H9 (cell line): ENCODE data around the gene FNDC3B. TPM values are rescaled to one million over a fixed set of nuclear protein-coding genes. Genes with fewer than 3 reads are reported as not detected.

ENCODE experiments used
- DNase-seq: peaks from one replicate; pipeline ENCODE4 v3.0.0-alpha.2; 2017
- H2AFZ ChIP-seq: one replicate; pipeline ENCODE4 v1.6.1; 2013; ENCODE audit warnings: mild to moderate bottlenecking, low read length, control low read depth, moderate library complexity
- H2AK5ac ChIP-seq: 2 replicates; pipeline ENCODE4 v1.6.1; 2013; ENCODE audit warnings: low read length, control low read depth, mixed read lengths; ENCODE audit not compliant: insufficient read length
- H2BK120ac ChIP-seq: one replicate; pipeline ENCODE4 v1.6.1; 2013; ENCODE audit warnings: low read depth, mild to moderate bottlenecking, low read length, control low read depth, inconsistent platforms; ENCODE audit not compliant: poor library complexity, severe bottlenecking
- H2BK12ac ChIP-seq: 2 replicates; pipeline ENCODE4 v1.6.1; 2013; ENCODE audit warnings: low read length, control low read depth, mixed read lengths, low read depth; ENCODE audit not compliant: insufficient read length
- H2BK15ac ChIP-seq: 2 replicates; pipeline ENCODE4 v1.6.1; 2013; ENCODE audit warnings: low read depth, low read length, control low read depth
- H2BK20ac ChIP-seq: one replicate; pipeline ENCODE4 v1.6.1; 2013; ENCODE audit warnings: low read depth, mild to moderate bottlenecking, low read length, control low read depth, inconsistent platforms; ENCODE audit not compliant: poor library complexity, severe bottlenecking
- H2BK5ac ChIP-seq: 2 replicates; pipeline ENCODE4 v1.6.1; 2013; ENCODE audit warnings: low read length, control low read depth, mixed read lengths; ENCODE audit not compliant: insufficient read length
- H3K14ac ChIP-seq: 2 replicates; pipeline ENCODE4 v1.6.1; 2013; ENCODE audit warnings: low read length, control low read depth; ENCODE audit not compliant: insufficient read depth
- H3K18ac ChIP-seq: 2 replicates; pipeline ENCODE4 v1.6.1; 2013; ENCODE audit warnings: low read depth, mild to moderate bottlenecking, mixed read lengths, low read length, control low read depth; ENCODE audit not compliant: insufficient read length
- H3K23ac ChIP-seq: 2 replicates; pipeline ENCODE4 v1.6.1; 2013; ENCODE audit warnings: low read length, control low read depth, mixed read lengths, low read depth; ENCODE audit not compliant: insufficient read length
- H3K23me2 ChIP-seq: 2 replicates; pipeline ENCODE4 v1.6.1; 2013; ENCODE audit warnings: low read depth, mild to moderate bottlenecking, mixed read lengths, low read length, control low read depth; ENCODE audit not compliant: insufficient read length, poor library complexity, severe bottlenecking
- H3K27ac ChIP-seq: 2 replicates; pipeline ENCODE4 v1.5.1; 2013; ENCODE audit warnings: low read length, control low read depth, mixed read lengths, low read depth; ENCODE audit not compliant: insufficient read length
- H3K27me3 ChIP-seq: 2 replicates; pipeline ENCODE4 v1.6.1; 2013; ENCODE audit warnings: low read length, control low read depth, inconsistent platforms; ENCODE audit not compliant: insufficient read depth
- H3K4ac ChIP-seq: 2 replicates; pipeline ENCODE4 v1.6.1; 2013; ENCODE audit warnings: low read depth, mild to moderate bottlenecking, control low read depth, inconsistent platforms, low read length, moderate library complexity
- H3K4me1 ChIP-seq: 2 replicates; pipeline ENCODE4 v1.6.1; 2013; ENCODE audit warnings: low read length, control low read depth, inconsistent platforms; ENCODE audit not compliant: insufficient read depth
- H3K4me2 ChIP-seq: 2 replicates; pipeline ENCODE4 v1.6.1; 2013; ENCODE audit warnings: low read length, control low read depth, mixed read lengths; ENCODE audit not compliant: insufficient read length, insufficient read depth
- H3K56ac ChIP-seq: 2 replicates; pipeline ENCODE4 v1.6.1; 2013; ENCODE audit warnings: low read depth, mild to moderate bottlenecking, mixed read lengths, low read length, control low read depth; ENCODE audit not compliant: insufficient read length
- H3K79me1 ChIP-seq: 2 replicates; pipeline ENCODE4 v1.6.1; 2013; ENCODE audit warnings: low read depth, mild to moderate bottlenecking, moderate library complexity, low read length, control low read depth, inconsistent platforms; ENCODE audit not compliant: insufficient read depth, poor library complexity, severe bottlenecking
- H3K79me2 ChIP-seq: 2 replicates; pipeline ENCODE4 v1.6.1; 2013; ENCODE audit warnings: low read length, control low read depth, inconsistent platforms; ENCODE audit not compliant: insufficient read depth
- H3K9ac ChIP-seq: 2 replicates; pipeline ENCODE4 v1.6.1; 2013; ENCODE audit warnings: low read length, control low read depth, mixed read lengths; ENCODE audit not compliant: insufficient read length; ENCODE audit errors: extremely low read depth
- H3K9me3 ChIP-seq: one replicate; pipeline ENCODE4 v1.6.1; 2013; ENCODE audit warnings: low read depth, low read length, inconsistent platforms; ENCODE audit not compliant: control insufficient read depth
- H3T11ph ChIP-seq: one replicate; pipeline ENCODE4 v1.6.1; 2013; ENCODE audit warnings: mild to moderate bottlenecking, low read length, control low read depth, inconsistent platforms
- H4K20me1 ChIP-seq: one replicate; pipeline ENCODE4 v1.6.1; 2013; ENCODE audit not compliant: control insufficient read depth, insufficient read length, insufficient read depth
- H4K5ac ChIP-seq: 2 replicates; pipeline ENCODE4 v1.6.1; 2013; ENCODE audit warnings: low read depth, mild to moderate bottlenecking, mixed read lengths, low read length, control low read depth; ENCODE audit not compliant: insufficient read length
- H4K8ac ChIP-seq: replicated peaks from 2 replicates; pipeline ENCODE4 v1.6.1; 2013; ENCODE audit warnings: low read length, control low read depth, mixed read lengths, low read depth; ENCODE audit not compliant: insufficient read length
- H4K91ac ChIP-seq: 2 replicates; pipeline ENCODE4 v1.6.1; 2013; ENCODE audit warnings: low read depth, mild to moderate bottlenecking, moderate library complexity, mixed read lengths, low read length, control low read depth; ENCODE audit not compliant: insufficient read length
- H3K27ac Mint-ChIP-seq, 3 experiments: 2 replicates in 2 of 3; 3 replicates in 1 of 3; pipeline ENCODE4 v1.8.0; 2020 to 2021; ENCODE audit warnings: mixed read lengths in 3 of 3, mild to moderate bottlenecking in 1 of 3, moderate library complexity in 1 of 3
- H3K27me3 Mint-ChIP-seq: 2 replicates; pipeline ENCODE4 v1.8.0; 2021; ENCODE audit warnings: low read depth, mild to moderate bottlenecking, moderate library complexity, mixed read lengths
- H3K36me3 Mint-ChIP-seq, 3 experiments: 2 replicates in 2 of 3; 3 replicates in 1 of 3; pipeline ENCODE4 v1.8.0; 2020 to 2021; ENCODE audit warnings: low read depth in 3 of 3, mixed read lengths in 3 of 3; ENCODE audit not compliant: insufficient read depth in 1 of 3
- H3K4me1 Mint-ChIP-seq, 2 experiments: 2 replicates each; pipeline ENCODE4 v1.8.0; 2020; ENCODE audit warnings: mixed read lengths in 2 of 2
- H3K4me3 Mint-ChIP-seq, 2 experiments: 2 replicates in 1 of 2; 3 replicates in 1 of 2; pipeline ENCODE4 v1.8.0; 2020 to 2021; ENCODE audit warnings: mild to moderate bottlenecking in 2 of 2, mixed read lengths in 2 of 2, moderate library complexity in 1 of 2
- H3K9me3 Mint-ChIP-seq, 2 experiments: 2 replicates in 1 of 2; 3 replicates in 1 of 2; pipeline ENCODE4 v1.8.0; 2020; ENCODE audit warnings: mild to moderate bottlenecking in 2 of 2, mixed read lengths in 2 of 2, moderate library complexity in 1 of 2
- CTCF ChIP-seq: fragments of 200-600 bp; sonication (generic); conservative IDR thresholded peaks from 3 replicates; pipeline ENCODE4 v1.8.0; 2021; ENCODE audit warnings: antibody characterized with exemption, mild to moderate bottlenecking
- WGBS: extraction: QIAGEN DNeasy Blood & Tissue Kit; methylation state at CpG from one replicate; pipeline ENCODE4 v1.1.7; 2013; ENCODE audit warnings: missing lambda C conversion rate, low lambda C conversion rate, mixed read lengths; ENCODE audit not compliant: insufficient read length; ENCODE audit errors: extremely low coverage; 5-methylcytosine and 5-hydroxymethylcytosine counted together
- total RNA-seq: library from RNA; stranded (reverse); gene quantifications from 2 replicates; pipeline ENCODE4 v1.2.1, GENCODE V29; 2021

Gene FNDC3B
- total RNA-seq, 1 experiment from 2014 or later = 43.8 TPM

DNA sequence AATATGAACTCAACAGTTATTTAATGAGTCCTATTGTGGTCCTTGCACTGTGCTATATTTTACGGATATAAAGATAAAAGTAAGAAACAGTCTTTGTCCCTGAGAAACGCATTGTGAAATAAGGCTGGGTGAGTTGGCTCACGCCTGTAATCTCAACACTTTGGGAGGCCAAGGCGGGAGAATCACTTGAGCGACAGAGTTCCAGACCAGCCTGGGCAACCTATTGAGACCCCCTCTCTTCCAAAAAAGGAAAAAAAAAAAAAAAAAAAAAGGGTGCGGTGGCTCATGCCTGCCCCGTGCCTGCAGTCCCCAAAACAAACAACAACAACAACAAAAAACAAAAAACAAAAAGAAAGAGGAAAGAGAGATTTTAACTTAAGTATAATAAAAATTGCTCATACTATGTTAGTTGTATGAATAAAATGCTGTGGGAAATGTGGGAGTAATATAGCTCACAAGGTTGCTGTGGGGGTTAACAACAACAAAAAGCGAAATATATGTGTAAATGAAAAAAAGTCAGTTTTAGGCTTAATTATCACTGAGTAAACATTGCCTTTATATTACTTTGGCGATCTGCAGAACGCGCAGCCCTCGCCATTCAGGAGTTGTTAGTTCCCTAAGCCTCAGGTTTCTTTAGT lies 461 bp upstream of the FNDC3B start:
- Histone ChIP-seq H3K23me2 (peaks cover 13% of the 10 kb centered on the region), H2AFZ (no peak overlapping the region), H3K14ac (no peak overlapping the region), H4K20me1 (no peaks in the 10 kb centered on the region), H3K18ac (no peak overlapping the region), H2AK5ac (no peak overlapping the region), H2BK12ac (no peak overlapping the region), H2BK20ac (no peak overlapping the region), H3K56ac (no peak overlapping the region), H3K23ac (no peak overlapping the region), H4K5ac (no peak overlapping the region), H3K79me2 (peaks cover 11% of the 10 kb centered on the region; the same call in 1 of the 2 replicates), H3T11ph (no peak overlapping the region), H3K9ac (peak overlapping the region; percentile 45), H4K91ac (no peak overlapping the region), H3K27ac (no peak overlapping the region), H3K4me1 (peaks cover 2% of the 10 kb centered on the region; the same call in 1 of the 2 replicates), H3K79me1 (no peaks in the 10 kb centered on the region), H3K27me3 (no peaks in the 10 kb centered on the region), H4K8ac (no peak overlapping the region), H3K9me3 (no peaks in the 10 kb centered on the region), H2BK15ac (no peak overlapping the region), H2BK120ac (no peak overlapping the region), H3K4me2 (peak overlapping the region; percentile 74), H3K4ac (no peak overlapping the region), H2BK5ac (no peak overlapping the region)
- no peaks in the 10 kb centered on the region; the same call in 1 of the 2 replicates for H3K27me3 Mint-ChIP-seq
- H3K36me3 Mint-ChIP-seq = peaks cover 0 to 8% (median 0%) of the 10 kb centered on the region in 3 experiments; a peak in 3 of 7 replicates
- H3K27ac Mint-ChIP-seq = peak overlapping the region; percentile 64 to 80 (median 70); a peak in 3 of 7 replicates
- H3K4me1 Mint-ChIP-seq = peaks cover 44 to 45% of the 10 kb centered on the region in 2 experiments
- peak; percentile 47 for DNase-seq
- no CpG with 5 or more reads among the region's 12 CpGs for WGBS
- no peaks in the 10 kb centered on the region; a peak in 2 of 5 replicates for H3K9me3 Mint-ChIP-seq
- TF ChIP-seq CTCF = no peak
- peak overlapping the region; percentile 87 to 94 for H3K4me3 Mint-ChIP-seq
